ENCODE results near the gene REXO2.

DNA sequence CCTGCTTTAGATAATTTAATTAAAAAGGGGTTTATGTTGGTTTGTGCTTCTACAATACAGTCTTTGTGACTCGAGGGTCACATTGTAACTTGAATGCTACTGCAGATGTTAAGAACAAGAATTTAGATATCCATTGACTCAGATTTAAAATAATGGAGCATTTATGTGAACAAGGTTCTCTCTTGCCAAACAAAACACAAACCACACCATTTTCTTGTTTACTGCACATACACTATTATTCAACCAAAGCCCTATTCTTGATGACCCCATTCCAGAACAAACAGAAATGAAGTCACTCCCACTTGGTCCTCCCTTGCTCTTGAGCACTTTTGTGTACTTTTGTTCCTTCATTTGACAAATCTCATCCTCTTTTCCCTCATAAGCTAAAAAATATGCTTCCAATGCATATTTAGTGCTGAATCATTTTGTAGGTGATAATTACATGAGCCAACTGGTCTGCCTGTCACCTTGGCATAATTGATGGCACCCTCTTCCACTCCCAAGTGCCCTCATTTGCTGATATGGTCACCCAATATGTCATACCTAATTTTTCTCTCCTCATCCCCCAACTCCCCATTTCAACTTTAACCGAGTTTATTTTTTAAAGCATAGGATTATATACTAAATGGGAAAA, 41.8 kb upstream of the REXO2 start:
- TF ChIP-seq, protein P1, sequence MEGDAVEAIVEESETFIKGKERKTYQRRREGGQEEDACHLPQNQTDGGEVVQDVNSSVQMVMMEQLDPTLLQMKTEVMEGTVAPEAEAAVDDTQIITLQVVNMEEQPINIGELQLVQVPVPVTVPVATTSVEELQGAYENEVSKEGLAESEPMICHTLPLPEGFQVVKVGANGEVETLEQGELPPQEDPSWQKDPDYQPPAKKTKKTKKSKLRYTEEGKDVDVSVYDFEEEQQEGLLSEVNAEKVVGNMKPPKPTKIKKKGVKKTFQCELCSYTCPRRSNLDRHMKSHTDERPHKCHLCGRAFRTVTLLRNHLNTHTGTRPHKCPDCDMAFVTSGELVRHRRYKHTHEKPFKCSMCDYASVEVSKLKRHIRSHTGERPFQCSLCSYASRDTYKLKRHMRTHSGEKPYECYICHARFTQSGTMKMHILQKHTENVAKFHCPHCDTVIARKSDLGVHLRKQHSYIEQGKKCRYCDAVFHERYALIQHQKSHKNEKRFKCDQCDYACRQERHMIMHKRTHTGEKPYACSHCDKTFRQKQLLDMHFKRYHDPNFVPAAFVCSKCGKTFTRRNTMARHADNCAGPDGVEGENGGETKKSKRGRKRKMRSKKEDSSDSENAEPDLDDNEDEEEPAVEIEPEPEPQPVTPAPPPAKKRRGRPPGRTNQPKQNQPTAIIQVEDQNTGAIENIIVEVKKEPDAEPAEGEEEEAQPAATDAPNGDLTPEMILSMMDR (IDR thresholded peaks at IDR 0.05; ENCODE audit: borderline replicate concordance, extremely low read depth, low read length, poor library complexity, severe bottlenecking): no peak
- TF ChIP-seq EZH2 (IDR thresholded peaks at IDR 0.05; ENCODE audit: borderline replicate concordance, low read depth, low read length, severe bottlenecking): no peak
